GM23338 (cell line): ENCODE data around the gene RBM7. TPM values are rescaled to one million over a fixed set of nuclear protein-coding genes. Genes with fewer than 3 reads are reported as not detected.

Source experiments
- ATAC-seq: fragments of 200-7000 bp; cut with Tn5 transposase; 3 replicates; pipeline ENCODE4 v1.9.1; 2020
- DNase-seq: peaks from one replicate; pipeline ENCODE4 v3.0.0-alpha.2; 2015; ENCODE audit warnings: low spot score
- H2AFZ ChIP-seq: fragments of 200-600 bp; sonication (generic); 2 replicates; pipeline ENCODE4 v1.8.0; 2016; ENCODE audit warnings: antibody characterized with exemption, mild to moderate bottlenecking, moderate library complexity
- H3F3A ChIP-seq: fragments of 200-600 bp; sonication (generic); replicated peaks from 2 replicates; pipeline ENCODE4 v1.8.0; 2017; ENCODE audit warnings: antibody characterized with exemption, mixed run types, low read depth
- H3K27ac ChIP-seq: fragments of 200-600 bp; sonication (generic); 2 replicates; pipeline ENCODE4 v1.6.1; 2016; ENCODE audit warnings: low read depth
- H3K27me3 ChIP-seq: fragments of 200-600 bp; sonication (generic); 2 replicates; pipeline ENCODE4 v1.8.0; 2016; ENCODE audit warnings: mild to moderate bottlenecking, mixed run types, moderate library complexity; ENCODE audit not compliant: insufficient read depth
- H3K36me3 ChIP-seq: fragments of 200-600 bp; sonication (generic); 2 replicates; pipeline ENCODE4 v1.8.0; 2016; ENCODE audit warnings: mild to moderate bottlenecking; ENCODE audit not compliant: insufficient read depth
- H3K4me1 ChIP-seq: fragments of 200-600 bp; sonication (generic); 2 replicates; pipeline ENCODE4 v1.8.0; 2016; ENCODE audit warnings: mild to moderate bottlenecking, moderate library complexity; ENCODE audit not compliant: insufficient read depth
- H3K4me2 ChIP-seq: fragments of 200-600 bp; sonication (generic); 2 replicates; pipeline ENCODE4 v1.7.1; 2017; ENCODE audit warnings: mixed run types
- H3K4me3 ChIP-seq: fragments of 200-600 bp; sonication (generic); 2 replicates; pipeline ENCODE4 v1.6.1; 2016; ENCODE audit warnings: mixed run types
- H3K79me2 ChIP-seq: fragments of 200-600 bp; sonication (generic); replicated peaks from 2 replicates; pipeline ENCODE4 v1.8.0; 2017; ENCODE audit warnings: mild to moderate bottlenecking; ENCODE audit not compliant: insufficient read depth
- H3K9me2 ChIP-seq: fragments of 200-600 bp; sonication (generic); 2 replicates; pipeline ENCODE4 v1.8.0; 2017; ENCODE audit not compliant: insufficient read depth
- H4K20me1 ChIP-seq: fragments of 200-600 bp; sonication (generic); replicated peaks from 2 replicates; pipeline ENCODE4 v1.8.0; 2017; ENCODE audit warnings: mild to moderate bottlenecking; ENCODE audit not compliant: insufficient read depth
- H3K27ac Mint-ChIP-seq: 2 replicates; pipeline ENCODE4 v1.8.0; 2020; ENCODE audit warnings: inconsistent platforms, mild to moderate bottlenecking, moderate library complexity, mixed read lengths
- H3K27me3 Mint-ChIP-seq: 3 replicates; pipeline ENCODE4 v1.8.0; 2022; ENCODE audit warnings: low read depth, mild to moderate bottlenecking, moderate library complexity, mixed read lengths, inconsistent platforms; ENCODE audit not compliant: insufficient read depth, poor library complexity
- H3K36me3 Mint-ChIP-seq: 3 replicates; pipeline ENCODE4 v1.8.0; 2021; ENCODE audit warnings: low read depth, mild to moderate bottlenecking, inconsistent platforms, moderate library complexity, mixed read lengths
- H3K4me1 Mint-ChIP-seq: 3 replicates; pipeline ENCODE4 v1.8.0; 2020; ENCODE audit warnings: mild to moderate bottlenecking, inconsistent platforms, mixed read lengths
- H3K4me3 Mint-ChIP-seq: 3 replicates; pipeline ENCODE4 v1.8.0; 2021; ENCODE audit warnings: moderate library complexity, mild to moderate bottlenecking, inconsistent platforms, mixed read lengths
- H3K9me3 Mint-ChIP-seq: 3 replicates; pipeline ENCODE4 v1.8.0; 2020; ENCODE audit warnings: moderate library complexity, mild to moderate bottlenecking, inconsistent platforms, mixed read lengths
- CREB1 ChIP-seq: fragments of 250-450 bp; sonication (Bioruptor Pico); IDR thresholded peaks from 2 replicates; pipeline ENCODE4 v1.5.0; 2020; ENCODE audit warnings: low read depth, mild to moderate bottlenecking, moderate library complexity
- ETS1 ChIP-seq: IDR thresholded peaks from 2 replicates; pipeline ENCODE4 v1.6.1; 2016; ENCODE audit warnings: antibody characterized with exemption
- EZH2 ChIP-seq: fragments of 200-600 bp; sonication (generic); IDR thresholded peaks from one replicate; pipeline ENCODE4 v1.8.0; 2017; ENCODE audit warnings: antibody characterized with exemption, mild to moderate bottlenecking, low read depth; ENCODE audit not compliant: unreplicated experiment
- EZH2phosphoT487 ChIP-seq: fragments of 200-600 bp; sonication (generic); IDR thresholded peaks from one replicate; pipeline ENCODE4 v1.8.1; 2018; ENCODE audit warnings: antibody characterized with exemption; ENCODE audit not compliant: unreplicated experiment
- JUNB ChIP-seq: IDR thresholded peaks from one replicate; pipeline ENCODE4 v1.6.1; 2016; ENCODE audit warnings: antibody characterized with exemption; ENCODE audit not compliant: unreplicated experiment
- NANOG ChIP-seq: IDR thresholded peaks from 2 replicates; pipeline ENCODE4 v1.6.1; 2016; ENCODE audit warnings: antibody characterized with exemption, borderline replicate concordance
- POLR2AphosphoS5 ChIP-seq: IDR thresholded peaks from 2 replicates; pipeline ENCODE4 v1.6.1; 2016; ENCODE audit warnings: antibody characterized with exemption, low read depth
- REST ChIP-seq: IDR thresholded peaks from one replicate; pipeline ENCODE4 v1.6.1; 2018; ENCODE audit warnings: antibody characterized with exemption; ENCODE audit not compliant: unreplicated experiment
- STAT1 ChIP-seq: IDR thresholded peaks from one replicate; pipeline ENCODE4 v1.6.1; 2016; ENCODE audit warnings: antibody characterized with exemption; ENCODE audit not compliant: unreplicated experiment
- ZNF114 ChIP-seq: fragments of 250-450 bp; sonication (Bioruptor Pico); IDR thresholded peaks from 2 replicates; pipeline ENCODE4 v1.5.0; 2020; ENCODE audit warnings: mild to moderate bottlenecking, moderate library complexity
- ZNF331 ChIP-seq: fragments of 250-450 bp; sonication (Bioruptor Pico); IDR thresholded peaks from 2 replicates; pipeline ENCODE4 v1.5.0; 2020; ENCODE audit warnings: low read depth, mild to moderate bottlenecking, moderate library complexity
- polyA plus RNA-seq: library from polyadenylated mRNA; unstranded; fragments of >200 nt; fragmentation: Nextera tagmentation; extraction: Ambion mirVana; gene quantifications from 2 replicates; pipeline ENCODE4 v1.2.1, GENCODE V29; 2016
- total RNA-seq: library from RNA; depleted of rRNA; stranded (reverse); fragments of >200 nt; shearing (Covaris generic); gene quantifications from 2 replicates; pipeline ENCODE4 v1.2.3, GENCODE V29; 2014
- TF ChIP-seq, protein P1 (sequence below): fragments of 250-450 bp; sonication (Bioruptor Pico); IDR thresholded peaks from 2 replicates; pipeline ENCODE4 v1.5.0; 2020; ENCODE audit warnings: mild to moderate bottlenecking, moderate library complexity

Gene RBM7
- total and polyA plus RNA-seq, 2 experiments from 2014 or later = 31.5 to 57.2 TPM

GRCh38 chr11:114353443-114353842 is 47.0 kb upstream of the RBM7 start:
- H3K9me3 Mint-ChIP-seq = no peaks in the 10 kb centered on the region
- no peak overlapping the region for H3K4me3 Mint-ChIP-seq
- DNase-seq (no peak), ATAC-seq (no peak)
- Histone ChIP-seq H3K36me3 (no peaks in the 10 kb centered on the region), H3F3A (no peaks in the 10 kb centered on the region), H3K9me2 (peaks cover 3% of the 10 kb centered on the region; the same call in 1 of the 2 replicates), H3K4me1 (no peaks in the 10 kb centered on the region), H2AFZ (no peak overlapping the region), H3K27me3 (no peaks in the 10 kb centered on the region), H3K79me2 (no peaks in the 10 kb centered on the region), H3K4me3 (no peak overlapping the region), H3K27ac (no peak overlapping the region), H3K4me2 (no peak overlapping the region), H4K20me1 (no peaks in the 10 kb centered on the region)
- H3K27ac Mint-ChIP-seq = no peak overlapping the region
- no peaks in the 10 kb centered on the region; the same call in 2 of the 3 replicates for H3K36me3 Mint-ChIP-seq
- H3K4me1 Mint-ChIP-seq = no peaks in the 10 kb centered on the region
- peaks cover 2% of the 10 kb centered on the region for H3K27me3 Mint-ChIP-seq
- TF ChIP-seq CREB1 (CRISPR knock-in tag) (no peak), ZNF114 (no peak), REST (no peak), NANOG (no peak), JUNB (no peak), EZH2 (no peak), EZH2phosphoT487 (no peak), POLR2AphosphoS5 (no peak), STAT1 (no peak), ETS1 (no peak), ZNF331 (CRISPR knock-in tag) (no peak)
- TF ChIP-seq, protein P1, sequence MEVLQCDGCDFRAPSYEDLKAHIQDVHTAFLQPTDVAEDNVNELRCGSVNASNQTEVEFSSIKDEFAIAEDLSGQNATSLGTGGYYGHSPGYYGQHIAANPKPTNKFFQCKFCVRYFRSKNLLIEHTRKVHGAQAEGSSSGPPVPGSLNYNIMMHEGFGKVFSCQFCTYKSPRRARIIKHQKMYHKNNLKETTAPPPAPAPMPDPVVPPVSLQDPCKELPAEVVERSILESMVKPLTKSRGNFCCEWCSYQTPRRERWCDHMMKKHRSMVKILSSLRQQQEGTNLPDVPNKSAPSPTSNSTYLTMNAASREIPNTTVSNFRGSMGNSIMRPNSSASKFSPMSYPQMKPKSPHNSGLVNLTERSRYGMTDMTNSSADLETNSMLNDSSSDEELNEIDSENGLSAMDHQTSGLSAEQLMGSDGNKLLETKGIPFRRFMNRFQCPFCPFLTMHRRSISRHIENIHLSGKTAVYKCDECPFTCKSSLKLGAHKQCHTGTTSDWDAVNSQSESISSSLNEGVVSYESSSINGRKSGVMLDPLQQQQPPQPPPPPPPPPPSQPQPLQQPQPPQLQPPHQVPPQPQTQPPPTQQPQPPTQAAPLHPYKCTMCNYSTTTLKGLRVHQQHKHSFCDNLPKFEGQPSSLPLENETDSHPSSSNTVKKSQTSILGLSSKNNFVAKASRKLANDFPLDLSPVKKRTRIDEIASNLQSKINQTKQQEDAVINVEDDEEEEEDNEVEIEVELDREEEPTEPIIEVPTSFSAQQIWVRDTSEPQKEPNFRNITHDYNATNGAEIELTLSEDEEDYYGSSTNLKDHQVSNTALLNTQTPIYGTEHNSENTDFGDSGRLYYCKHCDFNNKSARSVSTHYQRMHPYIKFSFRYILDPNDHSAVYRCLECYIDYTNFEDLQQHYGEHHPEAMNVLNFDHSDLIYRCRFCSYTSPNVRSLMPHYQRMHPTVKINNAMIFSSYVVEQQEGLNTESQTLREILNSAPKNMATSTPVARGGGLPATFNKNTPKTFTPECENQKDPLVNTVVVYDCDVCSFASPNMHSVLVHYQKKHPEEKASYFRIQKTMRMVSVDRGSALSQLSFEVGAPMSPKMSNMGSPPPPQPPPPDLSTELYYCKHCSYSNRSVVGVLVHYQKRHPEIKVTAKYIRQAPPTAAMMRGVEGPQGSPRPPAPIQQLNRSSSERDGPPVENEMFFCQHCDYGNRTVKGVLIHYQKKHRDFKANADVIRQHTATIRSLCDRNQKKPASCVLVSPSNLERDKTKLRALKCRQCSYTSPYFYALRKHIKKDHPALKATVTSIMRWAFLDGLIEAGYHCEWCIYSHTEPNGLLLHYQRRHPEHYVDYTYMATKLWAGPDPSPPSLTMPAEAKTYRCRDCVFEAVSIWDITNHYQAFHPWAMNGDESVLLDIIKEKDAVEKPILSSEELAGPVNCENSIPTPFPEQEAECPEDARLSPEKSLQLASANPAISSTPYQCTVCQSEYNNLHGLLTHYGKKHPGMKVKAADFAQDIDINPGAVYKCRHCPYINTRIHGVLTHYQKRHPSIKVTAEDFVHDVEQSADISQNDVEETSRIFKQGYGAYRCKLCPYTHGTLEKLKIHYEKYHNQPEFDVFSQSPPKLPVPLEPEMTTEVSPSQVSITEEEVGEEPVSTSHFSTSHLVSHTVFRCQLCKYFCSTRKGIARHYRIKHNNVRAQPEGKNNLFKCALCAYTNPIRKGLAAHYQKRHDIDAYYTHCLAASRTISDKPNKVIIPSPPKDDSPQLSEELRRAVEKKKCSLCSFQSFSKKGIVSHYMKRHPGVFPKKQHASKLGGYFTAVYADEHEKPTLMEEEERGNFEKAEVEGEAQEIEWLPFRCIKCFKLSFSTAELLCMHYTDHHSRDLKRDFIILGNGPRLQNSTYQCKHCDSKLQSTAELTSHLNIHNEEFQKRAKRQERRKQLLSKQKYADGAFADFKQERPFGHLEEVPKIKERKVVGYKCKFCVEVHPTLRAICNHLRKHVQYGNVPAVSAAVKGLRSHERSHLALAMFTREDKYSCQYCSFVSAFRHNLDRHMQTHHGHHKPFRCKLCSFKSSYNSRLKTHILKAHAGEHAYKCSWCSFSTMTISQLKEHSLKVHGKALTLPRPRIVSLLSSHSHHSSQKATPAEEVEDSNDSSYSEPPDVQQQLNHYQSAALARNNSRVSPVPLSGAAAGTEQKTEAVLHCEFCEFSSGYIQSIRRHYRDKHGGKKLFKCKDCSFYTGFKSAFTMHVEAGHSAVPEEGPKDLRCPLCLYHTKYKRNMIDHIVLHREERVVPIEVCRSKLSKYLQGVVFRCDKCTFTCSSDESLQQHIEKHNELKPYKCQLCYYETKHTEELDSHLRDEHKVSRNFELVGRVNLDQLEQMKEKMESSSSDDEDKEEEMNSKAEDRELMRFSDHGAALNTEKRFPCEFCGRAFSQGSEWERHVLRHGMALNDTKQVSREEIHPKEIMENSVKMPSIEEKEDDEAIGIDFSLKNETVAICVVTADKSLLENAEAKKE = no peak
